ENCODE measurements around the gene RAB10.

DNA sequence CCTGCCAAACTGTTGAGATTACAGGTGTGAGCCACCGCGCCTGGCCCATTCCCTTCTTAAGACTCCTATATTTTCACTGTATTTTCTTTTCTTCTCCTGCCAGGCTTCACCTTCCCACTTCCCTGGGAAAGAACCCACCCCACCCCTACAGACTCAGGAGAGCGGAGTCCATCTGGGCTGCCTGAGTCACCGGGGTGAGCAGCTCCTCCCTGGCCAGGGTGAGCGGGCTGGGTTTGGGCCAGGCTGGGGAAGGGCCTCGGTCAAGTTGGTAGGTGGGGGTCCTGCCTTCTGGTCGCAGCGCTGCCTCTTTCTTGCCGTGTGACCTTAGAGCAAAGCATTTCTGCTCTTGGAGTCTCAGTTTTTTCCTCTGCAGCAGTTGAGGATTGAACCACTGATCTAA is 136.9 kb downstream of the RAB10 start:
- TF ChIP-seq, protein P1, sequence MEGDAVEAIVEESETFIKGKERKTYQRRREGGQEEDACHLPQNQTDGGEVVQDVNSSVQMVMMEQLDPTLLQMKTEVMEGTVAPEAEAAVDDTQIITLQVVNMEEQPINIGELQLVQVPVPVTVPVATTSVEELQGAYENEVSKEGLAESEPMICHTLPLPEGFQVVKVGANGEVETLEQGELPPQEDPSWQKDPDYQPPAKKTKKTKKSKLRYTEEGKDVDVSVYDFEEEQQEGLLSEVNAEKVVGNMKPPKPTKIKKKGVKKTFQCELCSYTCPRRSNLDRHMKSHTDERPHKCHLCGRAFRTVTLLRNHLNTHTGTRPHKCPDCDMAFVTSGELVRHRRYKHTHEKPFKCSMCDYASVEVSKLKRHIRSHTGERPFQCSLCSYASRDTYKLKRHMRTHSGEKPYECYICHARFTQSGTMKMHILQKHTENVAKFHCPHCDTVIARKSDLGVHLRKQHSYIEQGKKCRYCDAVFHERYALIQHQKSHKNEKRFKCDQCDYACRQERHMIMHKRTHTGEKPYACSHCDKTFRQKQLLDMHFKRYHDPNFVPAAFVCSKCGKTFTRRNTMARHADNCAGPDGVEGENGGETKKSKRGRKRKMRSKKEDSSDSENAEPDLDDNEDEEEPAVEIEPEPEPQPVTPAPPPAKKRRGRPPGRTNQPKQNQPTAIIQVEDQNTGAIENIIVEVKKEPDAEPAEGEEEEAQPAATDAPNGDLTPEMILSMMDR (IDR thresholded peaks at IDR 0.05), result no peak
- no peak for TF ChIP-seq EZH2 (IDR thresholded peaks at IDR 0.05)
- TF ChIP-seq EZH2phosphoT487 (IDR thresholded peaks at IDR 0.05), result no peak
